Measurements from ENCODE around the gene CPNE9.

Gene CPNE9

GRCh38 chr3:9739181-9739580, 35.5 kb downstream of the CPNE9 start:
- Histone ChIP-seq H3K27me3 (no peaks in the 10 kb centered on the region), H3K4me3 (ENCODE audit: low read depth, low read length) (no peak overlapping the region), H3K36me3 (peaks cover 42% of the 10 kb centered on the region), H3K9me3 (no peaks in the 10 kb centered on the region), H3K4me1 (no peaks in the 10 kb centered on the region)
- no peak for TF ChIP-seq CTCF (IDR thresholded peaks at IDR 0.05; ENCODE audit: low read depth, low read length)
- DNase-seq, result no peak

- no peak for DNase-seq
- Histone ChIP-seq H3K27me3 (no peaks in the 10 kb centered on the region), H3K4me3 (ENCODE audit: low read depth, low read length) (no peak overlapping the region), H3K36me3 (peaks cover 54% of the 10 kb centered on the region), H3K4me1 (no peaks in the 10 kb centered on the region), H3K9me3 (no peaks in the 10 kb centered on the region)
- TF ChIP-seq CTCF (IDR thresholded peaks at IDR 0.05; ENCODE audit: low read depth, low read length), result no peak
These were observed 38.9 kb downstream of the CPNE9 start for GRCh38 chr3:9742560-9742959.

- no peaks in the 10 kb centered on the region for H3K9me3 ChIP-seq
- no peak for DNase-seq
- H3K27me3 ChIP-seq, result no peaks in the 10 kb centered on the region
- no peaks in the 10 kb centered on the region for H3K4me1 ChIP-seq
- H3K4me3 ChIP-seq (ENCODE audit: low read depth, low read length), result no peak overlapping the region
- TF ChIP-seq CTCF (IDR thresholded peaks at IDR 0.05; ENCODE audit: low read depth, low read length), result no peak
- peaks cover 50% of the 10 kb centered on the region for H3K36me3 ChIP-seq
These were observed 39.9 kb downstream of the CPNE9 start for GRCh38 chr3:9743548-9743947.

GRCh38 chr3:9744162-9744561, 40.5 kb downstream of the CPNE9 start:
- Histone ChIP-seq H3K27me3 (no peaks in the 10 kb centered on the region), H3K9me3 (no peaks in the 10 kb centered on the region), H3K36me3 (peaks cover 47% of the 10 kb centered on the region), H3K4me3 (ENCODE audit: low read depth, low read length) (no peak overlapping the region), H3K4me1 (no peaks in the 10 kb centered on the region)
- TF ChIP-seq CTCF (IDR thresholded peaks at IDR 0.05; ENCODE audit: low read depth, low read length), result no peak
- no peak for DNase-seq

GRCh38 chr3:9745521-9745920, 41.9 kb downstream of the CPNE9 start:
- H3K4me3 ChIP-seq (ENCODE audit: low read depth, low read length), result no peak overlapping the region
- no peak for DNase-seq
- TF ChIP-seq CTCF (IDR thresholded peaks at IDR 0.05; ENCODE audit: low read depth, low read length), result no peak
- no peaks in the 10 kb centered on the region for H3K9me3 ChIP-seq
- H3K4me1 ChIP-seq, result no peaks in the 10 kb centered on the region
- H3K36me3 ChIP-seq, result peaks cover 40% of the 10 kb centered on the region
- no peaks in the 10 kb centered on the region for H3K27me3 ChIP-seq

GRCh38 chr3:9746330-9746729, 42.7 kb downstream of the CPNE9 start:
- no peak overlapping the region for H3K4me3 ChIP-seq (ENCODE audit: low read depth, low read length)
- DNase-seq, result no peak
- no peaks in the 10 kb centered on the region for H3K9me3 ChIP-seq
- TF ChIP-seq CTCF (IDR thresholded peaks at IDR 0.05; ENCODE audit: low read depth, low read length), result no peak
- no peaks in the 10 kb centered on the region for H3K27me3 ChIP-seq
- H3K36me3 ChIP-seq, result peaks cover 37% of the 10 kb centered on the region
- H3K4me1 ChIP-seq, result no peaks in the 10 kb centered on the region
